HL-60 (cell line): ENCODE results near the gene ITGA6.
"Not testable (repeated sequence)": the region's sequence is repeated elsewhere in the genome, so short reads cannot be mapped to it uniquely, and the experiment has no call there.

Experiments used
- DNase-seq, 2 experiments: peaks; one replicate each; pipeline ENCODE4 v3.0.0-alpha.2; 2010 to 2020; ENCODE audit warnings: low read depth in 1 of 2, low spot score in 1 of 2
- H3K27ac ChIP-seq: fragments of 250-450 bp; sonication (Bioruptor Pico); replicated peaks from 2 replicates; pipeline ENCODE4 v1.5.1; 2020; ENCODE audit warnings: mild to moderate bottlenecking, moderate library complexity
- H3K27me3 ChIP-seq: fragments of 250-450 bp; sonication (Bioruptor Pico); 2 replicates; pipeline ENCODE4 v1.5.1; 2021; ENCODE audit warnings: mild to moderate bottlenecking, moderate library complexity; ENCODE audit not compliant: insufficient read depth, poor library complexity, severe bottlenecking
- H3K4me3 ChIP-seq: replicated peaks from 2 replicates; pipeline ENCODE4 v1.5.1; 2011; ENCODE audit warnings: mild to moderate bottlenecking, control low read depth, low read length; ENCODE audit not compliant: insufficient read depth
- CTCF ChIP-seq: IDR thresholded peaks from one replicate; pipeline ENCODE4 v1.5.1; 2011; ENCODE audit warnings: low read length, control low read depth, inconsistent platforms; ENCODE audit not compliant: insufficient read depth
- GABPA ChIP-seq: IDR thresholded peaks from 2 replicates; pipeline ENCODE4 v1.6.1; 2012; ENCODE audit warnings: low read depth
- POLR2AphosphoS5 ChIP-seq: IDR thresholded peaks from 2 replicates; pipeline ENCODE4 v1.6.1; 2012; ENCODE audit warnings: low read depth
- REST ChIP-seq: IDR thresholded peaks from 2 replicates; pipeline ENCODE4 v1.6.1; 2012; ENCODE audit warnings: low read depth; ENCODE audit not compliant: insufficient replicate concordance
- SPI1 ChIP-seq: IDR thresholded peaks from 2 replicates; pipeline ENCODE4 v1.6.1; 2012; ENCODE audit warnings: low read depth, mild to moderate bottlenecking, borderline replicate concordance

The ITGA6 gene

GRCh38 chr2:172531309-172531708 is 103.9 kb downstream of the ITGA6 start:
- H3K4me3 ChIP-seq = no peak overlapping the region
- H3K27ac ChIP-seq = no peak overlapping the region
- TF ChIP-seq GABPA = no peak
- no peak for TF ChIP-seq SPI1
- TF ChIP-seq POLR2AphosphoS5 = no peak
- no peak for TF ChIP-seq REST
- no peak for TF ChIP-seq CTCF
- no peaks in the 10 kb centered on the region for H3K27me3 ChIP-seq
- DNase-seq = no peak

- not testable (repeated sequence) for DNase-seq, H3K27me3 ChIP-seq, H3K27ac ChIP-seq, H3K4me3 ChIP-seq
These were observed 105.1 kb downstream of the ITGA6 start for GRCh38 chr2:172532461-172532860.

- no peak overlapping the region for H3K27ac ChIP-seq
- no peak for TF ChIP-seq SPI1
- TF ChIP-seq GABPA = no peak
- no peak for TF ChIP-seq REST
- TF ChIP-seq CTCF = no peak
- no peak for TF ChIP-seq POLR2AphosphoS5
- H3K27me3 ChIP-seq = no peaks in the 10 kb centered on the region
- DNase-seq = no peak
- no peak overlapping the region for H3K4me3 ChIP-seq
These were observed 106.3 kb downstream of the ITGA6 start for GRCh38 chr2:172533687-172534086.

- Histone ChIP-seq H3K27me3 (no peaks in the 10 kb centered on the region), H3K4me3 (no peak overlapping the region), H3K27ac (no peak overlapping the region)
- DNase-seq = no peak
- no peak for TF ChIP-seq REST
- TF ChIP-seq POLR2AphosphoS5 = no peak
- no peak for TF ChIP-seq SPI1
- TF ChIP-seq GABPA = no peak
- no peak for TF ChIP-seq CTCF
These were observed 107.7 kb downstream of the ITGA6 start for GRCh38 chr2:172535119-172535518.

- DNase-seq, H3K4me3 ChIP-seq, H3K27ac ChIP-seq, H3K27me3 ChIP-seq: not testable (repeated sequence)
These were observed 110.5 kb downstream of the ITGA6 start for GRCh38 chr2:172537851-172538250.
